Measurements from ENCODE around the gene HOMER3. TPM values are rescaled to one million over a fixed set of nuclear protein-coding genes. Genes with fewer than 3 reads are reported as not detected.

HOMER3 gene
- total and polyA plus RNA-seq, 9 of the 15 experiments (the other 6 are each of a cell fraction or from before 2014, with no cell fraction given), result 1.3 to 5.1 (median 3.7) TPM; not detected in 2

DNA sequence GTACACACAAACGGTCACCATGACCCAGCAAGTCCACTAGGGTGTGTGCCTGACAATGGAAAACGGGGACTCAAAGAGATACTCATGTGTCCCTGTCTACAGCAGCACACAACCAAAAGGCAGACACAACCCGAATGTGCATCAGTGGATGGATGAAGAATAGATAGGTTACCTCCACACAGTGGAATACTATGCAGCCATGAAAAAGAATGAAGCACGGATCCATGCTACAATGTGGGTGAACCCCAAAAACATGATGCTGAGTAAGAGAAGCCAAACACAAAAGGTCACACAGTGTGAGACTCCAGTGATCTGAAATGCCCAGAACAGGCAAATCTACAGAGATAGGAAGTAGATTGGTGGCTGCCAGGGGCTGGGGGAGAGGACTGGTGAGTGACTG is 54.0 kb downstream of the HOMER3 start (continued):
- TF ChIP-seq ZNF76 (CRISPR knock-in tag; IDR thresholded peaks at IDR 0.05; ENCODE audit: borderline replicate concordance), result no peak
- peak; percentile 81 for TF ChIP-seq SMARCA5 (IDR thresholded peaks at IDR 0.05)
- TF ChIP-seq, protein P1, sequence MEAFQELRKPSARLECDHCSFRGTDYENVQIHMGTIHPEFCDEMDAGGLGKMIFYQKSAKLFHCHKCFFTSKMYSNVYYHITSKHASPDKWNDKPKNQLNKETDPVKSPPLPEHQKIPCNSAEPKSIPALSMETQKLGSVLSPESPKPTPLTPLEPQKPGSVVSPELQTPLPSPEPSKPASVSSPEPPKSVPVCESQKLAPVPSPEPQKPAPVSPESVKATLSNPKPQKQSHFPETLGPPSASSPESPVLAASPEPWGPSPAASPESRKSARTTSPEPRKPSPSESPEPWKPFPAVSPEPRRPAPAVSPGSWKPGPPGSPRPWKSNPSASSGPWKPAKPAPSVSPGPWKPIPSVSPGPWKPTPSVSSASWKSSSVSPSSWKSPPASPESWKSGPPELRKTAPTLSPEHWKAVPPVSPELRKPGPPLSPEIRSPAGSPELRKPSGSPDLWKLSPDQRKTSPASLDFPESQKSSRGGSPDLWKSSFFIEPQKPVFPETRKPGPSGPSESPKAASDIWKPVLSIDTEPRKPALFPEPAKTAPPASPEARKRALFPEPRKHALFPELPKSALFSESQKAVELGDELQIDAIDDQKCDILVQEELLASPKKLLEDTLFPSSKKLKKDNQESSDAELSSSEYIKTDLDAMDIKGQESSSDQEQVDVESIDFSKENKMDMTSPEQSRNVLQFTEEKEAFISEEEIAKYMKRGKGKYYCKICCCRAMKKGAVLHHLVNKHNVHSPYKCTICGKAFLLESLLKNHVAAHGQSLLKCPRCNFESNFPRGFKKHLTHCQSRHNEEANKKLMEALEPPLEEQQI (IDR thresholded peaks at IDR 0.05), result no peak
- TF ChIP-seq, protein P2, sequence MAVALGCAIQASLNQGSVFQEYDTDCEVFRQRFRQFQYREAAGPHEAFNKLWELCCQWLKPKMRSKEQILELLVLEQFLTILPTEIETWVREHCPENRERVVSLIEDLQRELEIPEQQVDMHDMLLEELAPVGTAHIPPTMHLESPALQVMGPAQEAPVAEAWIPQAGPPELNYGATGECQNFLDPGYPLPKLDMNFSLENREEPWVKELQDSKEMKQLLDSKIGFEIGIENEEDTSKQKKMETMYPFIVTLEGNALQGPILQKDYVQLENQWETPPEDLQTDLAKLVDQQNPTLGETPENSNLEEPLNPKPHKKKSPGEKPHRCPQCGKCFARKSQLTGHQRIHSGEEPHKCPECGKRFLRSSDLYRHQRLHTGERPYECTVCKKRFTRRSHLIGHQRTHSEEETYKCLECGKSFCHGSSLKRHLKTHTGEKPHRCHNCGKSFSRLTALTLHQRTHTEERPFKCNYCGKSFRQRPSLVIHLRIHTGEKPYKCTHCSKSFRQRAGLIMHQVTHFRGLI (CRISPR knock-in tag; IDR thresholded peaks at IDR 0.05), result no peak
- TF ChIP-seq ZNF696 (CRISPR knock-in tag; conservative IDR thresholded peaks at IDR 0.05), result no peak
- no peak for TF ChIP-seq NFE2L1 (tag; IDR thresholded peaks at IDR 0.05; ENCODE audit: borderline replicate concordance, low read depth)
- TF ChIP-seq FOSL1 (tag; conservative IDR thresholded peaks at IDR 0.05), result no peak
- TF ChIP-seq, protein P3, sequence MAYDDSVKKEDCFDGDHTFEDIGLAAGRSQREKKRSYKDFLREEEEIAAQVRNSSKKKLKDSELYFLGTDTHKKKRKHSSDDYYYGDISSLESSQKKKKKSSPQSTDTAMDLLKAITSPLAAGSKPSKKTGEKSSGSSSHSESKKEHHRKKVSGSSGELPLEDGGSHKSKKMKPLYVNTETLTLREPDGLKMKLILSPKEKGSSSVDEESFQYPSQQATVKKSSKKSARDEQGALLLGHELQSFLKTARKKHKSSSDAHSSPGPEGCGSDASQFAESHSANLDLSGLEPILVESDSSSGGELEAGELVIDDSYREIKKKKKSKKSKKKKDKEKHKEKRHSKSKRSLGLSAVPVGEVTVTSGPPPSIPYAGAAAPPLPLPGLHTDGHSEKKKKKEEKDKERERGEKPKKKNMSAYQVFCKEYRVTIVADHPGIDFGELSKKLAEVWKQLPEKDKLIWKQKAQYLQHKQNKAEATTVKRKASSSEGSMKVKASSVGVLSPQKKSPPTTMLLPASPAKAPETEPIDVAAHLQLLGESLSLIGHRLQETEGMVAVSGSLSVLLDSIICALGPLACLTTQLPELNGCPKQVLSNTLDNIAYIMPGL (CRISPR knock-in tag; IDR thresholded peaks at IDR 0.05), result no peak
- peak; percentile 92 for TF ChIP-seq BCOR (IDR thresholded peaks at IDR 0.05)
- TF ChIP-seq TARDBP (IDR thresholded peaks at IDR 0.05), result no peak
- TF ChIP-seq CTCF (IDR thresholded peaks at IDR 0.05 in 2 of 3, conservative IDR thresholded peaks at IDR 0.05 in 1 of 3; ENCODE audit: insufficient read depth in 2 of 3, low read depth in 1 of 3, low read length in 3 of 3), result no peak
- TF ChIP-seq, protein P4, sequence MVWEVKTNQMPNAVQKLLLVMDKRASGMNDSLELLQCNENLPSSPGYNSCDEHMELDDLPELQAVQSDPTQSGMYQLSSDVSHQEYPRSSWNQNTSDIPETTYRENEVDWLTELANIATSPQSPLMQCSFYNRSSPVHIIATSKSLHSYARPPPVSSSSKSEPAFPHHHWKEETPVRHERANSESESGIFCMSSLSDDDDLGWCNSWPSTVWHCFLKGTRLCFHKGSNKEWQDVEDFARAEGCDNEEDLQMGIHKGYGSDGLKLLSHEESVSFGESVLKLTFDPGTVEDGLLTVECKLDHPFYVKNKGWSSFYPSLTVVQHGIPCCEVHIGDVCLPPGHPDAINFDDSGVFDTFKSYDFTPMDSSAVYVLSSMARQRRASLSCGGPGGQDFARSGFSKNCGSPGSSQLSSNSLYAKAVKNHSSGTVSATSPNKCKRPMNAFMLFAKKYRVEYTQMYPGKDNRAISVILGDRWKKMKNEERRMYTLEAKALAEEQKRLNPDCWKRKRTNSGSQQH (CRISPR knock-in tag; IDR thresholded peaks at IDR 0.05), result no peak
- no peak for TF ChIP-seq ZNF444 (CRISPR knock-in tag; IDR thresholded peaks at IDR 0.05)
- no peak for TF ChIP-seq ZNF316 (IDR thresholded peaks at IDR 0.05)
- TF ChIP-seq SUPT5H (IDR thresholded peaks at IDR 0.05), result no peak
- 0 out of 4 replicates have a peak, but pooled peaks of 1 of the 2 experiments have one; percentile 31 for TF ChIP-seq HDAC1 (IDR thresholded peaks at IDR 0.05)
- no peak for TF ChIP-seq HNRNPK (IDR thresholded peaks at IDR 0.05; ENCODE audit: low read depth, low read length, poor library complexity, severe bottlenecking)
- TF ChIP-seq, protein P5, sequence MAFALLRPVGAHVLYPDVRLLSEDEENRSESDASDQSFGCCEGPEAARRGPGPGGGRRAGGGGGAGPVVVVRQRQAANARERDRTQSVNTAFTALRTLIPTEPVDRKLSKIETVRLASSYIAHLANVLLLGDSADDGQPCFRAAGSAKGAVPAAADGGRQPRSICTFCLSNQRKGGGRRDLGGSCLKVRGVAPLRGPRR (CRISPR knock-in tag; IDR thresholded peaks at IDR 0.05), result no peak
- peak; percentile 68 for TF ChIP-seq CHD4 (IDR thresholded peaks at IDR 0.05; ENCODE audit: insufficient read depth, insufficient replicate concordance, low read depth, low read length, poor library complexity, severe bottlenecking)
- TF ChIP-seq RHOXF2B (CRISPR knock-in tag; conservative IDR thresholded peaks at IDR 0.05), result no peak
- no peak for TF ChIP-seq ELF4 (CRISPR knock-in tag; IDR thresholded peaks at IDR 0.05)
